Keratinocyte (primary cell): Measurements from ENCODE around the gene BEND5. TPM values are rescaled to one million over a fixed set of nuclear protein-coding genes. Genes with fewer than 3 reads are reported as not detected.
A peak's percentile ranks its signal among the peaks of the same experiment; 100 is the strongest.

Experiments used
- DNase-seq: peaks from one replicate; pipeline ENCODE4 v3.0.0-alpha.2; 2011; ENCODE audit warnings: low read depth, missing footprints, low spot score
- FAIRE-seq: peaks from 2 replicates; lab custom pipeline; 2011; peaks lifted over from hg19 to GRCh38; lab: Jason Lieb, UNC
- H2AFZ ChIP-seq: 2 replicates; pipeline ENCODE4 v1.6.0; 2012; ENCODE audit warnings: low read length, control low read depth, inconsistent platforms; ENCODE audit not compliant: control insufficient read depth
- H3K27ac ChIP-seq: 2 replicates; pipeline ENCODE4 v1.5.1; 2011; ENCODE audit warnings: low read length; ENCODE audit not compliant: control insufficient read depth, insufficient read depth
- H3K27me3 ChIP-seq: 3 replicates; pipeline ENCODE4 v1.6.0; 2011; ENCODE audit warnings: low read length; ENCODE audit not compliant: control insufficient read depth, insufficient read depth; ENCODE audit errors: extremely low read depth
- H3K36me3 ChIP-seq, 2 experiments: 2 replicates in 1 of 2; 3 replicates in 1 of 2; pipeline ENCODE4 v1.5.1; 2011; ENCODE audit warnings: low read length in 2 of 2, mild to moderate bottlenecking in 1 of 2; ENCODE audit not compliant: control insufficient read depth in 2 of 2, insufficient read depth in 2 of 2; ENCODE audit errors: extremely low read depth in 1 of 2
- H3K4me1 ChIP-seq: 3 replicates; pipeline ENCODE4 v1.5.1; 2011; ENCODE audit warnings: low read length; ENCODE audit not compliant: control insufficient read depth, insufficient read depth; ENCODE audit errors: extremely low read depth
- H3K4me2 ChIP-seq: 3 replicates; pipeline ENCODE4 v1.6.0; 2011; ENCODE audit warnings: low read depth, low read length; ENCODE audit not compliant: control insufficient read depth, insufficient read depth; ENCODE audit errors: extremely low read depth
- H3K4me3 ChIP-seq, 3 experiments: fragments of 200-600 bp in 1 of 3; sonication (generic) in 1 of 3; 2 replicates in 2 of 3; 3 replicates in 1 of 3; pipeline ENCODE4 v1.5.1; 2011 to 2016; ENCODE audit warnings: low read length in 3 of 3, mild to moderate bottlenecking in 3 of 3, control low read depth in 2 of 3, inconsistent platforms in 1 of 3, low read depth in 1 of 3, mixed read lengths in 1 of 3, mixed run types in 1 of 3, moderate library complexity in 1 of 3; ENCODE audit not compliant: control insufficient read depth in 2 of 3, insufficient read depth in 2 of 3; ENCODE audit errors: extremely low read depth in 1 of 3
- H3K79me2 ChIP-seq: 2 replicates; pipeline ENCODE4 v1.6.0; 2012; ENCODE audit warnings: low read length; ENCODE audit not compliant: control insufficient read depth, insufficient read depth
- H3K9ac ChIP-seq: 3 replicates; pipeline ENCODE4 v1.6.0; 2011; ENCODE audit warnings: low read length; ENCODE audit not compliant: control insufficient read depth, insufficient read depth; ENCODE audit errors: extremely low read depth
- H3K9me1 ChIP-seq: 3 replicates; pipeline ENCODE4 v1.6.0; 2011; ENCODE audit warnings: low read length; ENCODE audit not compliant: control insufficient read depth, insufficient read depth; ENCODE audit errors: extremely low read depth
- H3K9me3 ChIP-seq: 2 replicates; pipeline ENCODE4 v1.5.1; 2012; ENCODE audit warnings: low read depth, low read length; ENCODE audit not compliant: control insufficient read depth
- H4K20me1 ChIP-seq: 3 replicates; pipeline ENCODE4 v1.6.0; 2011; ENCODE audit warnings: low read length; ENCODE audit not compliant: control insufficient read depth, insufficient read depth; ENCODE audit errors: extremely low read depth
- CTCF ChIP-seq, 3 experiments: IDR thresholded peaks in 1 of 3; conservative IDR thresholded peaks in 1 of 3; optimal IDR thresholded peaks in 1 of 3; 2 replicates in 2 of 3; 3 replicates in 1 of 3; pipeline versions ENCODE3 to v1.5.1; 2011; ENCODE audit warnings: low read length in 3 of 3, mild to moderate bottlenecking in 3 of 3, moderate library complexity in 2 of 3, control low read depth in 1 of 3, inconsistent platforms in 1 of 3; ENCODE audit not compliant: insufficient read depth in 2 of 3; ENCODE audit errors: extremely low read depth in 1 of 3
- EZH2 ChIP-seq: IDR thresholded peaks from one replicate; pipeline ENCODE4 v1.6.1; 2012; ENCODE audit warnings: inconsistent platforms, mild to moderate bottlenecking, low read length, moderate library complexity
- dilution Hi-C: fragments of 300-500 bp; cut with MboI; formaldehyde crosslinking; loops from one replicate; pipeline ENCODE4 v1.7.0; 2020; ENCODE audit warnings: low sequenced_read_pairs; ENCODE audit not compliant: extremely low pct_ligation_motif_present
- polyA plus RNA-seq, 5 experiments: library from polyadenylated mRNA; depleted of rRNA in 3 of 5; stranded (reverse) in 3 of 5; stranded (forward) in 1 of 5; unstranded in 1 of 5; fragments of >200 nt; gene quantifications; 1 replicate in 1 of 5; 2 replicates in 3 of 5; 3 replicates in 1 of 5; pipeline versions ENCODE4 v1.2.1 to v1.2.3, GENCODE V29; 2011 to 2012; ENCODE audit warnings: missing spikeins in 2 of 5, low read depth in 1 of 5, low replicate concordance in 1 of 5

BEND5 gene
- polyA plus RNA-seq, 1 donor (not counting 4 experiments of a cell fraction or from before 2014, with no cell fraction given) = not detected

DNA sequence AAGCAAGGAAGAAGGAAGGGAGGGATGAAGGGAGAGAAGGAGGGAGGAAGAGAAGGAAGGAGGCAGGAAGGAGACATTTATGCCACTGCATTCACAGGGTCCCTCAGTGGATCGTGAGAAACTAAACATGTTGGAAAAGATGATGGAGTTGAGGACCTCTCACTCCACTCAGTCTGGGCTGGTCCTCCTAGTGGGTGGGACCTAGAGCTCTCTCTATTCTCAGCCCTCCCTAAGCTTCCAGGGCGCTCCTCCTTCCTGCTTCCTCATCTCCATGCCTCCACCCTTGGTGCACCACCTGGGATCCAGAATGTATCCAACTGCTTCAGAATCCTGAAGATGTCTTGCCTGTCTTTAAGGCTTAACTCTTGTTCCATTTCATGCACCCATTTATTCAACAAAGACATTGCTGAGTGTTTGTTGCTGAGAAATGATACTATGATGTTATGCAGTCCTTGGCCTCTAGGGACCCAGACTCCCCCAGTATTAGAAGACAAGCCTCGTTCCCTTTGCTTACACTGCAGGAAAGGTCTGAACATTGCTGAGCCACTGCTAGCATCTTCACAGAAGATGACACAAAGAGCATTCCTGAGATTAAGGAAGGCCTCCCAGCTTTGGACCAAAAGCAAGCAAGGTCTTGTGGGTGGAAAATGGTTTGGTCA lies 88.5 kb downstream of the BEND5 start:
- no peaks in the 10 kb centered on the region for H3K9me1 ChIP-seq
- H3K9ac ChIP-seq = no peak overlapping the region
- FAIRE-seq (peak; percentile 52), DNase-seq (no peak)
- no peak overlapping the region for H3K27ac ChIP-seq
- H3K79me2 ChIP-seq = no peaks in the 10 kb centered on the region
- no peaks in the 10 kb centered on the region for H4K20me1 ChIP-seq
- H3K4me3 ChIP-seq = no peak overlapping the region
- TF ChIP-seq CTCF (optimal IDR thresholded peaks at IDR 0.05 in 1 of 3, IDR thresholded peaks at IDR 0.05 in 1 of 3, conservative IDR thresholded peaks at IDR 0.05 in 1 of 3; ENCODE audit: extremely low read depth in 1 of 3, insufficient read depth in 2 of 3, low read length in 3 of 3) (peak; percentile 31 to 39 (median 37)), EZH2 (no peak)
- no peaks in the 10 kb centered on the region for H3K36me3 ChIP-seq
- H3K9me3 ChIP-seq = no peaks in the 10 kb centered on the region
- H3K4me1 ChIP-seq = peaks cover 7% of the 10 kb centered on the region
- no peak overlapping the region for H3K4me2 ChIP-seq
- H2AFZ ChIP-seq = no peak overlapping the region
- dilution Hi-C loops = no loop called here
- no peaks in the 10 kb centered on the region for H3K27me3 ChIP-seq

DNA sequence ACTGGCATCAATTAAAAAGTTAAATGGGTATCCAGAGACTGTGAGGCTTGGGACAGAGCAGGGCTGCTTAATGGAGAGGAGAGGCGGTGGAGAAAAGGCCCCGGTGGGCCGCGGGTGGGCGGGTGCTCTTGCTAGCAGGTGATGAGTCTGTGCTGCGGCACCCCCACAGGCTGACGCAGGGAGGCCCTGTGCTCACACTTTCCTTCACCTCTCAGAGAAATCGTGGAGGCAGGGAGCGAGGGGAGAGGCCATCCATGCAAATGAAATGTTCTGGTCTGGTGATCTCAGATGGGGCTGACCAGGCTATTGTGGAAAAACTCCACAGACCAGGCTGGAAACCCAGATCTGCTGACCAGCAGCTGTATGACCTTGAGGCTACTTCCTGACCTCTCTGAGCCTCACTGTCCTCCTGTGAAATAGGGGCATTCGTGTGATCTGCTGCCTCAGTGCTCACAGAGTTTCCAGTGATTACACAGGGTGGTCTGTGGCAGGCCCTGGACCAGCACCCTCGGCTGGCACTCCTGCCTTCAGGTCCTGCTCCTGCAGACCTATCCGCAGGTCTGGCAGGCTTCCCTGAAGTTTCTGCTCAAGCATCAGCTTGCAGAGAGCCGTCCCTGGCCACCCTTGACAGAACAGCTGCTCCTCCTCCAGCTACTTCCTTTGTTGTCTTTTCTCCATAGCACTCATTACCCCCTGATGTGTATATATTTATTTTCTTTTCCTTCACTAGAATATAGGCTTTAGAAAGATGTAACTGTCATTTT lies 89.2 kb downstream of the BEND5 start:
- dilution Hi-C loops = no loop called here
- no peak overlapping the region for H3K4me3 ChIP-seq
- no peaks in the 10 kb centered on the region for H3K79me2 ChIP-seq
- DNase-seq (no peak), FAIRE-seq (no peak)
- no peaks in the 10 kb centered on the region for H3K9me1 ChIP-seq
- no peaks in the 10 kb centered on the region for H3K27me3 ChIP-seq
- no peaks in the 10 kb centered on the region for H4K20me1 ChIP-seq
- no peak overlapping the region for H2AFZ ChIP-seq
- no peak overlapping the region for H3K27ac ChIP-seq
- peaks cover 4% of the 10 kb centered on the region for H3K4me1 ChIP-seq
- no peak overlapping the region for H3K9ac ChIP-seq
- H3K4me2 ChIP-seq = no peak overlapping the region
- no peaks in the 10 kb centered on the region for H3K9me3 ChIP-seq
- TF ChIP-seq EZH2 = no peak
- TF ChIP-seq CTCF (optimal IDR thresholded peaks at IDR 0.05 in 1 of 3, IDR thresholded peaks at IDR 0.05 in 1 of 3, conservative IDR thresholded peaks at IDR 0.05 in 1 of 3; ENCODE audit: extremely low read depth in 1 of 3, insufficient read depth in 2 of 3, low read length in 3 of 3) = no peak
- H3K36me3 ChIP-seq = no peaks in the 10 kb centered on the region
